ENCODE measurements around the gene IGLL5.

Gene IGLL5

GRCh38 chr22:22941831-22942510 is 54.4 kb downstream of the IGLL5 start:
- no peak for FAIRE-seq

- FAIRE-seq: no peak
Measured at GRCh38 chr22:22942511-22943329, 55.1 kb downstream of the IGLL5 start.

- no peak for FAIRE-seq
Measured at GRCh38 chr22:22943521-22944267, 56.1 kb downstream of the IGLL5 start.

GRCh38 chr22:22944268-22944985 is 56.8 kb downstream of the IGLL5 start:
- FAIRE-seq: no peak

GRCh38 chr22:22945195-22945594 is 57.6 kb downstream of the IGLL5 start:
- no peak for FAIRE-seq

All from TTC549 (cell line).